GM12891 (cell line): ENCODE measurements around the gene RNF220.

Experiments used
- POLR2A ChIP-seq: IDR thresholded peaks from 2 replicates; pipeline ENCODE4 v1.6.1; 2011; ENCODE audit warnings: low read depth, low read length, control low read depth
- POU2F2 ChIP-seq: IDR thresholded peaks from 2 replicates; pipeline ENCODE4 v1.6.1; 2011; ENCODE audit warnings: low read depth, mild to moderate bottlenecking, control low read depth, low read length, moderate library complexity
- TAF1 ChIP-seq: IDR thresholded peaks from 2 replicates; pipeline ENCODE4 v1.6.1; 2011; ENCODE audit warnings: low read depth, low read length, control low read depth

DNA sequence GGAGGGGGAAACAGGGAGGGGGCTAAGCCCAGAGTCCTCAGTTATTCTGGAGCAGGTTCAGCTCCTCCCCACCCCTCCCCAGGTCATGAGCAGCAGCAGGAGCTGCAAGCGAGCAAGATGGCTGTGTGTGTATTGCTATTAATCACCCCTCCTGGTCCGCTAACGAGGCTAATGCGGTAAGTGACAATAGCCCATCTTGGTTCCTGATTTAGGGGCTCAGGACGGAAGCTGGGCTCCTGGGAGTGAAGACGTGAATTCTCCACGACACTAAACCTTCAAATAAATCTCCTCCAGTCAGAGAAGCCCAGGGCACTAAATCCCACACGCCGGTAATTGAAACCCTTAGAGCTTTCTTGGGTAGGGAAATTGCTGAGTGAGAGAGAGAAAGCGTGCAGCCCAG lies 193.1 kb downstream of the RNF220 start:
- no peak for TF ChIP-seq TAF1
- TF ChIP-seq POU2F2 = no peak
- TF ChIP-seq POLR2A = no peak
